RWPE2 (cell line): ENCODE results near the gene AUH.

ENCODE experiments used
- ATAC-seq: fragments of 200-7000 bp; cut with Tn5 transposase; 3 replicates; pipeline ENCODE4 v1.9.1; 2021; ENCODE audit warnings: low read depth
- DNase-seq: peaks from one replicate; pipeline ENCODE4 v3.0.0-alpha.2; 2020; ENCODE audit warnings: low spot score
- H3K27ac ChIP-seq: fragments of 450-650 bp; 2 replicates; pipeline ENCODE4 v1.5.1; 2017; ENCODE audit warnings: mild to moderate bottlenecking; ENCODE audit not compliant: poor library complexity, severe bottlenecking
- H3K27me3 ChIP-seq: fragments of 250-450 bp; sonication (Bioruptor Pico); 2 replicates; pipeline ENCODE4 v1.5.1; 2021; ENCODE audit warnings: mild to moderate bottlenecking, moderate library complexity; ENCODE audit not compliant: insufficient read depth, poor library complexity, severe bottlenecking
- H3K36me3 ChIP-seq: fragments of 250-450 bp; sonication (Bioruptor Pico); 2 replicates; pipeline ENCODE4 v1.5.1; 2020; ENCODE audit warnings: low read depth, mild to moderate bottlenecking, moderate library complexity
- H3K4me1 ChIP-seq: fragments of 250-450 bp; sonication (Bioruptor Pico); 2 replicates; pipeline ENCODE4 v1.5.1; 2021; ENCODE audit warnings: mild to moderate bottlenecking, moderate library complexity; ENCODE audit not compliant: insufficient read depth, poor library complexity, severe bottlenecking
- H3K4me3 ChIP-seq: fragments of 250-450 bp; sonication (Bioruptor Pico); 2 replicates; pipeline ENCODE4 v1.5.1; 2021; ENCODE audit warnings: mild to moderate bottlenecking, moderate library complexity; ENCODE audit not compliant: severe bottlenecking
- H3K9me3 ChIP-seq: fragments of 250-450 bp; sonication (Bioruptor Pico); 2 replicates; pipeline ENCODE4 v1.5.1; 2021; ENCODE audit warnings: mild to moderate bottlenecking, moderate library complexity; ENCODE audit not compliant: severe bottlenecking
- CTCF ChIP-seq: fragments of 450-650 bp; IDR thresholded peaks from one replicate; pipeline ENCODE4 v1.5.1; 2017; ENCODE audit warnings: mild to moderate bottlenecking, moderate library complexity; ENCODE audit not compliant: poor library complexity, severe bottlenecking

AUH gene

GRCh38 chr9:91258451-91258850, 103.3 kb downstream of the AUH start:
- H3K27me3 ChIP-seq: no peaks in the 10 kb centered on the region
- no peak for DNase-seq
- H3K9me3 ChIP-seq: no peaks in the 10 kb centered on the region
- no peak overlapping the region for H3K27ac ChIP-seq
- no peak for ATAC-seq
- H3K36me3 ChIP-seq: no peaks in the 10 kb centered on the region
- no peak overlapping the region for H3K4me3 ChIP-seq
- H3K4me1 ChIP-seq: no peaks in the 10 kb centered on the region
- TF ChIP-seq CTCF: no peak

GRCh38 chr9:91256235-91256634, 105.5 kb downstream of the AUH start:
- no peak for ATAC-seq
- H3K36me3 ChIP-seq: no peaks in the 10 kb centered on the region
- H3K4me1 ChIP-seq: no peaks in the 10 kb centered on the region
- DNase-seq: no peak
- TF ChIP-seq CTCF: no peak
- H3K9me3 ChIP-seq: no peaks in the 10 kb centered on the region
- no peaks in the 10 kb centered on the region for H3K27me3 ChIP-seq
- H3K4me3 ChIP-seq: no peak overlapping the region
- H3K27ac ChIP-seq: no peak overlapping the region

- Histone ChIP-seq H3K9me3 (no peaks in the 10 kb centered on the region), H3K27me3 (no peaks in the 10 kb centered on the region), H3K27ac (no peak overlapping the region), H3K36me3 (no peaks in the 10 kb centered on the region), H3K4me3 (no peak overlapping the region), H3K4me1 (no peaks in the 10 kb centered on the region)
- DNase-seq (no peak), ATAC-seq (no peak)
- TF ChIP-seq CTCF: no peak
These were observed 106.4 kb downstream of the AUH start for GRCh38 chr9:91255327-91255726.

- TF ChIP-seq CTCF: peak; percentile 24
- no peaks in the 10 kb centered on the region for H3K27me3 ChIP-seq
- no peaks in the 10 kb centered on the region for H3K9me3 ChIP-seq
- ATAC-seq (peak; percentile 49; the same call in 1 of the 3 replicates), DNase-seq (no peak)
- H3K4me1 ChIP-seq: no peaks in the 10 kb centered on the region
- H3K36me3 ChIP-seq: no peaks in the 10 kb centered on the region
- no peak overlapping the region for H3K27ac ChIP-seq
- H3K4me3 ChIP-seq: no peak overlapping the region
These were observed 108.2 kb downstream of the AUH start for GRCh38 chr9:91253488-91253887.

- no peak overlapping the region for H3K27ac ChIP-seq
- no peak for TF ChIP-seq CTCF
- H3K27me3 ChIP-seq: no peaks in the 10 kb centered on the region
- no peak overlapping the region for H3K4me3 ChIP-seq
- no peaks in the 10 kb centered on the region for H3K9me3 ChIP-seq
- H3K4me1 ChIP-seq: peaks cover 9% of the 10 kb centered on the region
- no peaks in the 10 kb centered on the region for H3K36me3 ChIP-seq
- ATAC-seq (no peak), DNase-seq (no peak)
These were observed 113.0 kb downstream of the AUH start for GRCh38 chr9:91248707-91249106.
